GM19463 (cell line): Measurements from ENCODE around the gene LRRC38.
"Not testable (repeated sequence)": the region's sequence is repeated elsewhere in the genome, so short reads cannot be mapped to it uniquely, and the experiment has no call there.

ENCODE experiments used
- ATAC-seq: cut with Tn5 transposase; IDR thresholded peaks from one replicate; pipeline ENCODE4 v1.9.1; 2021; ENCODE audit warnings: mild to moderate bottlenecking, moderate library complexity; ENCODE audit not compliant: unreplicated experiment

LRRC38 gene

GRCh38 chr1:13465515-13465914 is 48.3 kb downstream of the LRRC38 start:
- no peak for ATAC-seq

- no peak for ATAC-seq
Measured at GRCh38 chr1:13462682-13463081, 51.1 kb downstream of the LRRC38 start.

GRCh38 chr1:13461977-13462376 is 51.8 kb downstream of the LRRC38 start:
- no peak for ATAC-seq

- ATAC-seq, result no peak
Measured at GRCh38 chr1:13456904-13457532, 56.8 kb downstream of the LRRC38 start.

- no peak for ATAC-seq
Measured at GRCh38 chr1:13451399-13451965, 62.3 kb downstream of the LRRC38 start.

- no peak for ATAC-seq
Measured at GRCh38 chr1:13450204-13450603, 63.6 kb downstream of the LRRC38 start.

- ATAC-seq, result no peak
Measured at GRCh38 chr1:13443335-13443979, 70.3 kb downstream of the LRRC38 start.

- not testable (repeated sequence) for ATAC-seq
Measured at GRCh38 chr1:13439104-13439783, 74.6 kb downstream of the LRRC38 start.

- ATAC-seq, result no peak
Measured at GRCh38 chr1:13435458-13435857, 78.3 kb downstream of the LRRC38 start.

- ATAC-seq, result not testable (repeated sequence)
Measured at GRCh38 chr1:13433694-13434358, 80.0 kb downstream of the LRRC38 start.

- ATAC-seq, result no peak
Measured at GRCh38 chr1:13432251-13432650, 81.6 kb downstream of the LRRC38 start.

GRCh38 chr1:13430495-13430894 is 83.3 kb downstream of the LRRC38 start:
- no peak for ATAC-seq
